OCI-LY1 (cell line): Measurements from ENCODE around the gene NRG2.

Source experiments
- EZH2 ChIP-seq: fragments of 200-600 bp; sonication (generic), shearing (Covaris generic); IDR thresholded peaks from 2 replicates; pipeline ENCODE4 v1.8.0; 2017; ENCODE audit warnings: borderline replicate concordance, mixed run types, mild to moderate bottlenecking, antibody characterized with exemption, low read length, moderate library complexity, mixed read lengths
- TF ChIP-seq, protein P1 (sequence below): fragments of 200-600 bp; sonication (generic), shearing (Covaris generic); IDR thresholded peaks from 2 replicates; pipeline ENCODE4 v1.5.1; 2017; ENCODE audit warnings: mild to moderate bottlenecking, antibody characterized with exemption, low read length, moderate library complexity, mixed read lengths

DNA sequence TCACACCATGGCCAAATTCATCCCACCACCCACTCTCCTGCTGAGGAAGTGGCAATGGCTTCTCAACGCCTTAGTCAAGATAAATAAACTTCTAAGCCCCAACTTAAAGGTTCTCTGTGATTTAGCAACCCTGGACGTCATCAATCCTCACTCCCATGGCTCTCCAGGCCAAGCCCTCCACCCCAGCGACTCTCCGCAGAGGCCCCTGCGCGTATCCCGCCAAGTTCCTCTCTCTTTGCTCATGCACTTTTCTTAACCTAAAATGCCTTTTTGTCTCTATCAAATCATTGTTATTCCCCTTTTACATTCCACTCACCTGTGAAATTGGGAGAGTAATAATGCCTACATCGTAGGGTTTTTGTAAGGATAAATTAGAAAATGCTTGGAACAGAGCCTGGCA lies 88.6 kb downstream of the NRG2 start:
- TF ChIP-seq, protein P1, sequence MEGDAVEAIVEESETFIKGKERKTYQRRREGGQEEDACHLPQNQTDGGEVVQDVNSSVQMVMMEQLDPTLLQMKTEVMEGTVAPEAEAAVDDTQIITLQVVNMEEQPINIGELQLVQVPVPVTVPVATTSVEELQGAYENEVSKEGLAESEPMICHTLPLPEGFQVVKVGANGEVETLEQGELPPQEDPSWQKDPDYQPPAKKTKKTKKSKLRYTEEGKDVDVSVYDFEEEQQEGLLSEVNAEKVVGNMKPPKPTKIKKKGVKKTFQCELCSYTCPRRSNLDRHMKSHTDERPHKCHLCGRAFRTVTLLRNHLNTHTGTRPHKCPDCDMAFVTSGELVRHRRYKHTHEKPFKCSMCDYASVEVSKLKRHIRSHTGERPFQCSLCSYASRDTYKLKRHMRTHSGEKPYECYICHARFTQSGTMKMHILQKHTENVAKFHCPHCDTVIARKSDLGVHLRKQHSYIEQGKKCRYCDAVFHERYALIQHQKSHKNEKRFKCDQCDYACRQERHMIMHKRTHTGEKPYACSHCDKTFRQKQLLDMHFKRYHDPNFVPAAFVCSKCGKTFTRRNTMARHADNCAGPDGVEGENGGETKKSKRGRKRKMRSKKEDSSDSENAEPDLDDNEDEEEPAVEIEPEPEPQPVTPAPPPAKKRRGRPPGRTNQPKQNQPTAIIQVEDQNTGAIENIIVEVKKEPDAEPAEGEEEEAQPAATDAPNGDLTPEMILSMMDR: no peak
- TF ChIP-seq EZH2: no peak
